Naive B cell (primary cell): ENCODE data around the gene SLC2A10. TPM values are rescaled to one million over a fixed set of nuclear protein-coding genes. Genes with fewer than 3 reads are reported as not detected.

Experiments used
- ATAC-seq, 2 donors: fragments of 150-1000 bp; cut with Tn5 transposase; 2 replicates each; pipeline ENCODE4 v1.10.0; 2021; ENCODE audit warnings: low read depth in 2 of 2, mild to moderate bottlenecking in 2 of 2, moderate library complexity in 2 of 2
- DNase-seq: peaks from one replicate; pipeline ENCODE4 v3.0.0; 2022
- H3K27ac Mint-ChIP-seq, 6 donors: one replicate each; pipeline ENCODE4 v1.8.0; 2020 to 2022; ENCODE audit warnings: mild to moderate bottlenecking in 6 of 6, mixed read lengths in 6 of 6, moderate library complexity in 5 of 6, inconsistent platforms in 2 of 6
- H3K27me3 Mint-ChIP-seq, 3 donors: one replicate each; pipeline ENCODE4 v1.8.0; 2021 to 2022; ENCODE audit warnings: mixed read lengths in 3 of 3, mild to moderate bottlenecking in 1 of 3
- H3K36me3 Mint-ChIP-seq, 2 donors: one replicate each; pipeline ENCODE4 v1.8.0; 2020 to 2022; ENCODE audit warnings: mixed read lengths in 2 of 2, inconsistent platforms in 1 of 2, mild to moderate bottlenecking in 1 of 2
- H3K4me1 Mint-ChIP-seq, 3 donors: one replicate each; pipeline ENCODE4 v1.8.0; 2020 to 2022; ENCODE audit warnings: mixed read lengths in 3 of 3, inconsistent platforms in 1 of 3, mild to moderate bottlenecking in 1 of 3, moderate library complexity in 1 of 3
- H3K4me3 Mint-ChIP-seq, 8 donors: one replicate each; pipeline ENCODE4 v1.8.0; 2020 to 2022; ENCODE audit warnings: mild to moderate bottlenecking in 8 of 8, mixed read lengths in 8 of 8, moderate library complexity in 8 of 8, inconsistent platforms in 2 of 8
- H3K9me3 Mint-ChIP-seq, 7 donors: one replicate each; pipeline ENCODE4 v1.8.0; 2020 to 2022; ENCODE audit warnings: mixed read lengths in 7 of 7, mild to moderate bottlenecking in 5 of 7, inconsistent platforms in 2 of 7, moderate library complexity in 1 of 7
- polyA plus RNA-seq, 6 donors: library from polyadenylated mRNA; unstranded; fragments of 300-500 nt; fragmentation: Illumina TruSeq; gene quantifications; one replicate each; pipeline ENCODE4 v1.2.3, GENCODE V29; 2021; ENCODE audit warnings: low read depth in 6 of 6

The SLC2A10 gene
- polyA plus RNA-seq, 6 donors from 2014 or later: not detected

GRCh38 chr20:46757754-46758678 lies 48.6 kb downstream of the SLC2A10 start:
- Mint-ChIP-seq H3K27me3 (peaks cover 9 to 33% (median 32%) of the 10 kb centered on the region in 3 donors), H3K4me3 (no peak overlapping the region), H3K36me3 (no peaks in the 10 kb centered on the region), H3K9me3 (peaks cover 0 to 2% (median 0%) of the 10 kb centered on the region in 7 donors), H3K4me1 (peaks cover 7 to 10% (median 9%) of the 10 kb centered on the region in 3 donors), H3K27ac (peak overlapping the region in 1 of 6 donors; percentile 25)
- ATAC-seq (peak; percentile 44 to 46), DNase-seq (peak; percentile 25)

GRCh38 chr20:46758929-46759669 lies 49.6 kb downstream of the SLC2A10 start:
- ATAC-seq (no peak), DNase-seq (no peak)
- Mint-ChIP-seq H3K36me3 (no peaks in the 10 kb centered on the region), H3K27me3 (peaks cover 9 to 36% (median 36%) of the 10 kb centered on the region in 3 donors), H3K4me1 (peaks cover 7 to 10% (median 9%) of the 10 kb centered on the region in 3 donors), H3K9me3 (peaks cover 0 to 2% (median 0%) of the 10 kb centered on the region in 7 donors), H3K27ac (no peak overlapping the region), H3K4me3 (no peak overlapping the region)

- Mint-ChIP-seq H3K9me3 (peaks cover 0 to 4% (median 0%) of the 10 kb centered on the region in 7 donors), H3K4me3 (no peak overlapping the region), H3K27me3 (peaks cover 7 to 47% (median 46%) of the 10 kb centered on the region in 3 donors), H3K4me1 (peaks cover 7 to 10% (median 9%) of the 10 kb centered on the region in 3 donors), H3K36me3 (no peaks in the 10 kb centered on the region), H3K27ac (no peak overlapping the region)
- ATAC-seq (no peak), DNase-seq (no peak)
These were observed 52.1 kb downstream of the SLC2A10 start for GRCh38 chr20:46761566-46761965.

GRCh38 chr20:46764068-46764467 lies 54.6 kb downstream of the SLC2A10 start:
- ATAC-seq (no peak), DNase-seq (no peak)
- no peaks in the 10 kb centered on the region for H3K36me3 Mint-ChIP-seq
- peaks cover 21 to 68% (median 53%) of the 10 kb centered on the region in 3 donors for H3K27me3 Mint-ChIP-seq
- no peak overlapping the region for H3K27ac Mint-ChIP-seq
- peaks cover 0 to 1% (median 0%) of the 10 kb centered on the region in 3 donors for H3K4me1 Mint-ChIP-seq
- H3K9me3 Mint-ChIP-seq: peaks cover 0 to 4% (median 0%) of the 10 kb centered on the region in 7 donors
- H3K4me3 Mint-ChIP-seq: no peak overlapping the region

GRCh38 chr20:46765506-46766120 lies 56.2 kb downstream of the SLC2A10 start:
- no peaks in the 10 kb centered on the region for H3K4me1 Mint-ChIP-seq
- H3K27me3 Mint-ChIP-seq: peaks cover 23 to 67% (median 53%) of the 10 kb centered on the region in 3 donors
- peaks cover 0 to 4% (median 0%) of the 10 kb centered on the region in 7 donors for H3K9me3 Mint-ChIP-seq
- ATAC-seq (no peak), DNase-seq (no peak)
- no peak overlapping the region for H3K4me3 Mint-ChIP-seq
- H3K27ac Mint-ChIP-seq: no peak overlapping the region
- peaks cover 0 to 5% of the 10 kb centered on the region in 2 donors for H3K36me3 Mint-ChIP-seq

GRCh38 chr20:46767127-46767761 lies 57.8 kb downstream of the SLC2A10 start:
- Mint-ChIP-seq H3K4me3 (no peak overlapping the region), H3K4me1 (no peaks in the 10 kb centered on the region), H3K9me3 (peaks cover 0 to 6% (median 0%) of the 10 kb centered on the region in 7 donors), H3K36me3 (peaks cover 0 to 8% of the 10 kb centered on the region in 2 donors), H3K27ac (no peak overlapping the region), H3K27me3 (peaks cover 25 to 60% (median 55%) of the 10 kb centered on the region in 3 donors)
- DNase-seq (no peak), ATAC-seq (no peak)

- H3K27me3 Mint-ChIP-seq: peaks cover 37 to 67% (median 57%) of the 10 kb centered on the region in 3 donors
- H3K4me3 Mint-ChIP-seq: no peak overlapping the region
- H3K4me1 Mint-ChIP-seq: peaks cover 0 to 8% (median 0%) of the 10 kb centered on the region in 3 donors
- H3K9me3 Mint-ChIP-seq: peaks cover 0 to 6% (median 0%) of the 10 kb centered on the region in 7 donors
- H3K27ac Mint-ChIP-seq: peak overlapping the region in 1 of 6 donors; percentile 7
- DNase-seq: no peak
- peaks cover 0 to 8% of the 10 kb centered on the region in 2 donors for H3K36me3 Mint-ChIP-seq
- ATAC-seq: no peak
These were observed 61.1 kb downstream of the SLC2A10 start for GRCh38 chr20:46770330-46771194.

- DNase-seq (no peak), ATAC-seq (no peak)
- Mint-ChIP-seq H3K9me3 (peaks cover 0 to 6% (median 0%) of the 10 kb centered on the region in 7 donors), H3K4me1 (peaks cover 0 to 8% (median 0%) of the 10 kb centered on the region in 3 donors), H3K27me3 (peaks cover 43 to 67% (median 57%) of the 10 kb centered on the region in 3 donors), H3K27ac (no peak overlapping the region), H3K4me3 (no peak overlapping the region), H3K36me3 (peaks cover 0 to 8% of the 10 kb centered on the region in 2 donors)
These were observed 61.7 kb downstream of the SLC2A10 start for GRCh38 chr20:46771195-46771588.

GRCh38 chr20:46772901-46773300 lies 63.5 kb downstream of the SLC2A10 start:
- Mint-ChIP-seq H3K9me3 (peaks cover 0 to 6% (median 0%) of the 10 kb centered on the region in 7 donors), H3K4me1 (peaks cover 0 to 8% (median 0%) of the 10 kb centered on the region in 3 donors), H3K36me3 (peaks cover 0 to 8% of the 10 kb centered on the region in 2 donors), H3K27ac (no peak overlapping the region), H3K4me3 (no peak overlapping the region), H3K27me3 (peaks cover 45 to 61% (median 53%) of the 10 kb centered on the region in 3 donors)
- no peak for ATAC-seq
- no peak for DNase-seq

- Mint-ChIP-seq H3K27ac (no peak overlapping the region), H3K4me1 (peaks cover 0 to 8% (median 0%) of the 10 kb centered on the region in 3 donors), H3K36me3 (peaks cover 0 to 8% of the 10 kb centered on the region in 2 donors), H3K9me3 (peaks cover 0 to 6% (median 0%) of the 10 kb centered on the region in 7 donors), H3K27me3 (peaks cover 44 to 53% (median 51%) of the 10 kb centered on the region in 3 donors), H3K4me3 (no peak overlapping the region)
- ATAC-seq: no peak
- no peak for DNase-seq
These were observed 64.2 kb downstream of the SLC2A10 start for GRCh38 chr20:46773680-46774079.

GRCh38 chr20:46774236-46774635 lies 64.8 kb downstream of the SLC2A10 start:
- Mint-ChIP-seq H3K27ac (no peak overlapping the region), H3K9me3 (peaks cover 0 to 6% (median 0%) of the 10 kb centered on the region in 7 donors), H3K27me3 (peaks cover 38 to 48% (median 45%) of the 10 kb centered on the region in 3 donors), H3K36me3 (peaks cover 0 to 8% of the 10 kb centered on the region in 2 donors), H3K4me1 (peaks cover 0 to 8% (median 0%) of the 10 kb centered on the region in 3 donors), H3K4me3 (no peak overlapping the region)
- ATAC-seq (no peak), DNase-seq (no peak)
